GM19463 (cell line): ENCODE measurements around the gene SRRM5.
A peak's percentile ranks its signal among the peaks of the same experiment; 100 is the strongest.
"Not testable (repeated sequence)": the region's sequence is repeated elsewhere in the genome, so short reads cannot be mapped to it uniquely, and the experiment has no call there.

Experiments used
- ATAC-seq: cut with Tn5 transposase; IDR thresholded peaks from one replicate; pipeline ENCODE4 v1.9.1; 2021; ENCODE audit warnings: mild to moderate bottlenecking, moderate library complexity; ENCODE audit not compliant: unreplicated experiment

The SRRM5 gene

DNA sequence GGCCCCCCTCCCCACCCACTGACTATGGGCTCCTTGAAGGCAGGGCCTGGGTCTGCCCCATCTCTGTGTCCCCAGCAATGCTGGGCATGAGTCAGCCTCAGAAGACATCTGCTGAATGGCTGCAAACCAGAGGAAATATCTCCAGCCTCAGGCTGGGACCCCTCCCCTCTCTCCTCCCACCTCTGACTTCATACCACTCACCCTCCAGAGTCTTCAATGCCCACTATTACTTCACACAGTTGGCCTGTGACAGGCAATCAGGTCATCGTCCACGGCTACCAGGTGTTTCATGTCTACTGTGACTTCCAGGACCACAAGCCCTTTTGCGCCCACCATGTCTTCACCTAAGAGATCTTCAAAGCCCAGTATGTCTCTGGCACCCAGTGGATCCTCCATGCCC, at the start of gene SRRM5:
Gene SRRM5 (plus strand): TSS at position 301 of the 400 bp plus-strand sequence. CDS start 34 bp downstream, at position 335.
- ATAC-seq = no peak

DNA sequence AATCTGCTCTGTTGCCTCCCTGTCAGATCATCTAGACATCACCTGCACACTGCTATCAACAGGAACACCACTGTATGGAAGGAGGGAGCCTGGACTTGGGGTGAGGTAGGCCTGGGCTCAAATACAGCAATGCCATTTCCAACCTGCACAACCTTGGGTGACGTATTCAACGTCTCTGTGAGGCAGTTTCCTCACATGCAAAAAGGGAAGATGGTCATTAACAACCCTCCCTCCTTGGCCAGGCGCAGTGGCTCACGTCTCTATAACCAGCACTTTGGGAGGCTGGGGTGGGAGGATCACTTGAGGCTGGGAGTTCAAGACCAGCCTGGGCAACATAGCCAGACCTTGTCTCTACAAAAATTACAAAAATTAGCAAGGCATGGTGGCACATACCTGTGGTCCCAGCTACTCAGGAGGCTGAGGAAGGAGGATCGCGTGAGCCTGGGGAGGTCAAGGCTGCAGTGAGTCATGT, 49.6 kb upstream of the SRRM5 start:
- no peak for ATAC-seq

DNA sequence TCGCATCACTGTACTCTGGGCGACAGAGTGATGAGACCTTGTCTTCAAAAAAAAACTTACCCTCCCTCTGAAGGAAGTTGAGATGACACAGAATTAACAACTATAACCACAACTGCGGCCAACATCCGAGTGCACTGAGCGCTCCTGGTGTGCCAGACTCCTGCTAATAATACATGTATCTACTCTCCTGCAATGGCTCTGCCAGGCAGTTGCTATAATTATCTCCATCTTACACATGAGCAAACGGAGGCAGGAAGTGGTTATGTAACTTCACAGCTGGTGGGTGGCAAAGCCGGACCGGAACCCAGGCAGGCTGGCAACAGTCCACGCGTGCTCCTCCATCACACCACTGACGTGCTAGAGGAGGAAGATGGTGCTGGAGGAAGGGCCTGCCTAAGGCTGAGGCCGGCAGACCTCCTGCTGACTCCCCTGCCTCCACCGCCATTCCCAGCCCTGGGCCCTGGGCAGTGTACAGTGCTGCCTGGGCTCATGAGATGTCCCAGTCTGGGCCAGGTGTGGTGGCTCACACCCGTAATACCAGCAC, 49.1 kb upstream of the SRRM5 start:
- ATAC-seq = peak; percentile 84

- no peak for ATAC-seq
Observed at GRCh38 chr19:43563816-43564457, 48.0 kb upstream of the SRRM5 start.

DNA sequence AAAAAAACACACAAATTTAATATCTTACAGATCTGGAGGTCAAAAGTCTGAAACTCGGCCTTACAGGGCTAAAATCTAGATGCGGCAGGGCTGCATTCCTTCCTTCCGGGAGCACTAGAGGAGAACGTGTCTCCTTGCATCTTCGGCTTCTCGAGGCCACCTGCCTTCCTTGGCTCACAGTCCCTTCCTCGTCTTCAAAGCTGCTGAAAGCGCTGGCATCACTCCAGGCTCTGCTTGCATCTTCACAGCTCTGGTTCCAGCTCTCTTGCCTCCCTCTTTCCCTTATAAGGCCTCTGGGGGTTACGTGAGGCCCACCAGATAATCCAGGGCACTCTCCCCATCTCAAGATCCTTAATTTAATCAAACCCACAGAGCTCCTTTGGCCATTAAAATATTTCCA, 47.1 kb upstream of the SRRM5 start:
- no peak for ATAC-seq

DNA sequence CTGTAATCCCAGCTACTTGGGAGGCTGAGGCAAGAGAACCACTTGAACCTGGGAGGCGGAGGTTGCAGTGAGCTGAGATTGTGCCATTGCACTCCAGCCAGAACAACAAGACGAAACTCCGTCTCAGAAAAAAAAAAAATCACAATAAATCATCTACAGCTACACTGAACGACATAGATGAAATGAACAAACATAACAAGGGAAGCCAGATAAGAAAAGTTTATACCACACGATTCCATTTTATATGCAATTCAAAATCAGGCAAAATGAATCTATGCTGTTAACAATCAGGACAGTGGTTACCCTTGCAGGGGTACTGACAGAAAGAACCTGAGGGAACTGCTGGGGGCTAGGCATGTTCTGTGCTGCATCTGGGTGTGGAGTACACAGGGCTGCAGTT, 42.2 kb upstream of the SRRM5 start:
- ATAC-seq = no peak

GRCh38 chr19:43570174-43570791, 41.6 kb upstream of the SRRM5 start:
- no peak for ATAC-seq

DNA sequence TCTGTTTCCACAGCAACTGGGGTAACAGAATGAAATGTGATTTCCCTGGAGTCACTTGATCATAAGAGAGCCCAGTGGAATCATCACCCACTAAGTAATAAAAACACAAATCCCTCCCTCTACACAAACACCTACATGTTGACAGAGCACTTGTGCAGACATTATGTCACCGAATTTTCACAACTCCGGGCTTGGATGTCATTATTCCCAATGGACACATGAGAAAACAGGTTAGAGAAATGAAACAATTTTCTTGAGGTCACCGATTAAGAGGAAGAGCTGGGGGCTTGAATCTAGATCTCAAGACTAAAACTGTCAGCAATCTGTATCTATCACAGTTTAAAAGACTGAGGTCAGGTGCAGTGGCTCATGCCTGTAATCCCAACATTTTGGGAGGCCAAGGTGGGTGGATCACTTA, 39.7 kb upstream of the SRRM5 start:
- no peak for ATAC-seq

DNA sequence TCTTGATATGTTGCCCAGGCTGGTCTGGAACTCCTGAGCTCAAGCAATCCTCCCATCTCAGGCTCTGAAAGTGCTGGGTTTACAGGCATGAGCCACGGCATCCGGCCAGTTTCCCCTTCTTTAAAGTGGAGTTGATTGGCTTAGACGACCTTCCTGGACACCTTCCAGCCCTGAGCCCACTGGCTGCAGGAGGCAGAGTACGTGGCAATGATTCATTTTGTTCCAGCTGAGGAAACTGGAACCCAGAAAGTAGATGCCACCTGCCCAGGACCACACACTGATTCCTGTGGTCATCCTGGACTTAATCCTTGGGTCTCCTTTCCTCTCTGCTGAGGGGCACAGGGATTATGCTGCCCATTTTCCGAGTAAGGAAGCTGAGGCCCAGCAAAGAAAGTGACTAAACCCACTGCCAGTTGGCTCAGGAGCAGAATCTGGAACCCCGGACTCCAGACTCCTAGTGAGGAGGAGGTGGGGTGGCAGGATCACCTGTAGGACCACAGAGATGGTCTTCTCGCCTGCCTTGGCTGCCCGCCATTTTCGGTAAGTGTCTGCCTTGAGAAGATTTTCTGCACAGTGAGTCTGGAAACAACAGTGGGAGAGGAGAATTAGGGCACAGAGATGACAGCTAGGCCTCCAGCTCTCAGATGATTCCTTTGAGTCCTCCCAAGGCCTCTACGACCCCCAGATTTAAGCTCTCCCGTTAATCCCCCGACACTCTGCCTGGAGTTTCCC, 37.3 kb upstream of the SRRM5 start:
- ATAC-seq = no peak

DNA sequence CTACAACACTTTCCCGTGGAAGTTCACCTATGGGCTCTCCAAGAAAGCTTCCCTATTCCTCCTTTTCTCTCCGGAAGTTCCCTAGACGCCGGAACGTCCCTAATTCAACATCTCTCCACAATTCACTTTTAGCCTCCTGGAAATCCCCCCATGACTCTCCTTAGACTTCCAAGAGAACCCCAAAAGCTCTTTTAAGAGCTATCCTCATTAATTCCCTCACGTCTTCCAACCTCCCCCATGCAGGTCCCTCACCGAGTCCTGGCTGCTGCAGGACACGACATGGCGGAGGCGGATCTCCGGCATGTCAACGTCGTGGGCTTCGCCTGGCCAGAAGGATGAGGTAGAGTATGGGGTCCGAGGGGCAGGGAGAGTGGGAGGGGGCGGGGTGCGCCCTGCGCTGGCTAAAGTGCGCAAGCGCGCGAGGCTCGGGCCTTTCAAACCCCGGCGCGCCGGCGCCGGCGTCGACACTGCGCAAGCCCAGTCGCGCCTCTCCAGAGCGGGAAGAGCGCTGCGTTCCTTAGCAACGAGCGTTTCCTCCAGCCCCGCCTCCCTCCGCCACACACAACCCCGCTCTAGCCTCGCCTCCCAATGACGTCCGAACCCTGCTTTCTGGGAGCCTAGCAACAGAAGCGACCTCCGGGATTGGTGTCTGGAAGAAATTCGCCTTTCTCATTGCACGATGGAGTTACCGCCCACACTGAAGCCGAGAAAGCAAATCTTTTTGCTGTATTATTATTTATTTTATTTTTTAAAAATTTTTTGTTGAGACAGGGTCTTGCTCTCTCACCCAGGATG, 36.5 kb upstream of the SRRM5 start, which contains the start of the genes PINLYP and XRCC1:
Gene PINLYP (plus strand): TSS at position 646 of the 795 bp plus-strand sequence. CDS start 1,391 bp downstream, outside the sequence.
Gene XRCC1 (minus strand): TSS at position 372 of the 795 bp plus-strand sequence. CDS start 69 bp downstream, at position 303.
- peak; percentile 98 for ATAC-seq

DNA sequence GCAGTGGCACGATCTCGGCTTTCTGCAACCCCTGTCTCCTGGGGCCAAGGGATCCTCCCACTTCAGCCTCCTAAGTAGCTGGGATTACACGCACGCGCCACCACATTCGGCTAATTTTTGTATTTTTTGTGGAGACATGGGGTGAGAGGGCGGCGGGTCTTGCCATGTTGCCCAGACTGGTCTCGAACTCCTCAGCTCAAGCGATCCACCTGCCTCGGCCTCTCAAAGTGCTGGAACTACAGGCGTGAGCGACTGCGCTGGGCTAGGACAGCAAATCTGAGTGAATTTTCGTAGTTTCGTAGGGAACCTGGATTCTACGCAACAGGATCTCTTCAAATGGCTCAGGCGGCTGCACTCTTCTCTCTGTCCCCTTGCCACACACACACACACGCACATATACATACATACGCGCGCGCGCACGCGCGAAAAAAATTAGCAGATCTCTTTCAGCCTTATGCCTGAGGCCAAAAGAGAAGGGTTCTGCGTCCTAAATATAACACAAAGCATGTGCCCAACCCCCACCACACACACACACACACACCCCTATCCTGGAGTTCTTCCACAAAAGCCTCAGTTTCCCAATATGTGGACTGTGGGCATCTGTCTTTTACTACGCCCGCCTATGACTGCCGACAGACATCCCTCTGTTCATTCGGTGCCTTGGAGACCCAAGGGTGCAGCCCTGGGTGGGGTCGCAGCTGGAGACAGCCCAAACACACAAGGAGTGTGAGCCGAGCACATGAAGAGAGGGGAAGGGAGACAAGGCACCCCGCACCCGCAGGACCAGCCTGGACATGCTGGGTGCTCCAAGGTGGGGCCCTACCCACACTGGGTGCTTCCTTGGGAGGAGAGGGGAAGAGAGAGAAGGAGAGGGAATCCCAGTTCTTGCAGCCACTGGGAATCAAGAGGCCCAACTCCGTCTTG, 35.7 kb upstream of the SRRM5 start:
- no peak for ATAC-seq

- no peak for ATAC-seq
Observed at GRCh38 chr19:43578787-43579186, 33.1 kb upstream of the SRRM5 start.

- ATAC-seq = no peak
Observed at GRCh38 chr19:43581467-43581866, 30.4 kb upstream of the SRRM5 start.

- ATAC-seq = no peak
Observed at GRCh38 chr19:43582495-43582894, 29.4 kb upstream of the SRRM5 start.

- ATAC-seq = peak; percentile 54
Observed at GRCh38 chr19:43584484-43584883, 27.4 kb upstream of the SRRM5 start.

- ATAC-seq = no peak
Observed at GRCh38 chr19:43586346-43586745, 25.5 kb upstream of the SRRM5 start.

- not testable (repeated sequence) for ATAC-seq
Observed at GRCh38 chr19:43587029-43587428, 24.9 kb upstream of the SRRM5 start.

GRCh38 chr19:43589277-43589676, 22.6 kb upstream of the SRRM5 start:
- no peak for ATAC-seq

GRCh38 chr19:43589678-43590077, 22.2 kb upstream of the SRRM5 start:
- ATAC-seq = no peak
